GM19351 (cell line): ENCODE results near the gene PKN3.
A peak's percentile ranks its signal among the peaks of the same experiment; 100 is the strongest.
"Not testable (repeated sequence)": the region's sequence is repeated elsewhere in the genome, so short reads cannot be mapped to it uniquely, and the experiment has no call there.

ENCODE experiments used
- ATAC-seq: cut with Tn5 transposase; IDR thresholded peaks from one replicate; pipeline ENCODE4 v1.9.1; 2021; ENCODE audit warnings: mild to moderate bottlenecking, moderate library complexity; ENCODE audit not compliant: unreplicated experiment

PKN3 gene

DNA sequence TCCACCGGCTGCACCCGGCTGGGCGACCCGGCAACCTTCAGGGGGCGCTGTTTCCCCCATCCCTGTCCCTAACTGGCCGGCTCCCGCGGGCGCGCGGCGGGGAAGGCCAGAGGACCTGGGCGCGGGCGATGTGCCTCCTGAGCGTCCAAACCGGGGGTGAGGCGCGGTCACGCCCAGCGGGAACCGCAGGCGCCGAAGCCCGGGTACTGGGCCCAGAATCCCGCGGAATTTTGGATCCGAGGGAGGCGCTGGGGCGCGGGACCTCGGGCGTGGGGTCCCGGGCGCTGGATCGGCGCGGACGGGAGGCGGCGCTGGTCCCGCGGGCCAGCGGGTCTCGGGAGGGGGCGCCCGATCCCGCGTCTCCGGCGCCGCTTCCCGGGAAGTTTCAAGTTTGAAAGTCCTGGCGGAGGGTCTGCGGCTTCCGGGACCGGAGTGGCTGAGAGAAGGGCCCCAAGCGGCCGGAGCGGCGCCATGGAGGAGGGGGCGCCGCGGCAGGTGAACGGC is at the start of gene PKN3:
Gene PKN3, plus strand, starts transcription at position 59 of the 504 bp plus-strand sequence. Its CDS starts 413 bp downstream, at position 472.
- ATAC-seq = peak; percentile 78

DNA sequence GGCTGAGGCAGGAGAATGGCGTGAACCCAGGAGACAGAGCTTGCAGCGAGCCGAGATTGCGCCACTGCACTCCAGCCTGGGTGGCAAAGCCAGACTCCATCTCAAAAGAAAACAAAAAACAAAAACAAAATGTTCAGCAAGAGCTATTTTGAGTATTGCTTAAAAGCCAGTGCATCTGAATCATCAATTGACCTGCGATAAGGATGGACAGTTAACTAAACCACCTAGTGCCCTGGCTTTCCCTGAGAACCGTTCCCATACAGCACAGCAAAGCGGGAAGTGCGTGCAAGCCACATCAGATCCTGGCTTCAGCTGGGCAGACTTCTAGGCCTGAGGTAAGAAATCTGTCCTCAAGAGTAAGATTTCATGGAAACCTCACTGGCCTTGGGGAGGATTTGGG is 48.4 kb upstream of the PKN3 start:
- ATAC-seq = no peak

DNA sequence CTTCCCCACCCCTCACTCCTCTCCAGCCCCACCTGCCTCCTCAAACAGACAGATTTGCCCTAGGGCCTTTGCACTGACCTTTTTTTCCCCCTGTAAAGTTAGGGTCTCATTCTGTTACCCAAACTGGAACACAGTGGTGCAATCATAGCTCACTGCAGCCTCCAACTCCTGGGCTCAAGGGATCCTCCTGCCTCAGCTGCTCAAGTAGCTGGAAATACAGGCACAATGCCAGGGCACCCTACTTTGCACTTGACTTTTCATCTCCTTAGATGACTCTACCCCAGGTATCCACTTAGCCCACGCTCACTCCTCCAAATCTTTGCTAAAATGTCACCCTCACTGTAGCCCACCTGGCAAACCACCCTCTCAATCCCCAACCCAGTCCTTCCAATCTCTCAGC is 47.8 kb upstream of the PKN3 start:
- ATAC-seq = no peak

DNA sequence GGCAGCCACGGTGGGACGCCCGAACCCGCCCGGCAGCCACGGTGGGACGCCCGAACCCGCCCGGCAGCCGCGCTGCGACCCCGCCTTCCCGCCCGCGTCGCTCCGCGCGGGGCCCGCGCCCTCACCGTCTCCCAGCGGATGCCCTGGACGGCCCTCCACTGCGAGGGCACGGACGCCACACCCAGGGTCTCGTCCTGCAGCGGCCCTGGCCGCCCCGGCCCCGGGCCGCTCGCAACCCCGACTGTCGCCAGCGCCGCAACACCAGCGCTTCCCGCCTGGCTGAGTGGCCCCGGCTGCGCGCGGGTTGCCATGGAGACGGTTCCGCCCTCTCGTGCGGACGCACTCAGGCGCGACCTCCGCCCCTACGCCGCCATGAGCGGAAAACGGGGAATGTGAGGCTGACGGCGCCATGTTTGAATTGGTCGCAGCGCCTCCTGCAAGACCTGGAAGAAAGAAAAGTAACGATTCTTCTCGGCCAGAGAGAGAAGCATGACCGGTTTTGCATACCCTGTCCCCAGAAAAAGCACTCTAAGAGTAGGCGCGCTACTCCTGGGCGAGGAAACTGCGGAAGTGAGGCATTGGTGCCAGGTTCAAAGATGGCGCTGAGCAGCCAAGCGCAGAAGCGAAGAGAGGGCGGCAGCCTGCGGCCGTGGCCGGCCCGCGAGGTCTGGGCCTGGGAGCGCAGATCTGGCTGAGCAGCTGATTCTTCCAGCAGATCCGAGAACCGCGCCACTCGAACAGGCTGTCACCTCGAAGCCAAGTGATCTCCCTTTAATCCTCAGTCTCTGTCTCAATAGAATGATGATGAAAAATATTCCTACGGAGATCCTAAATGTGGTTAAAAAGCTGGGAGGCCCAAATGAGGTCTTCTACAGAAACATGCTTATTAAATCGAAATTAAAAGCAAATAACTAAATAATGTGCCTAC is 45.6 kb upstream of the PKN3 start, which contains the start of gene DYNC2I2:
Gene DYNC2I2, minus strand, starts transcription at position 432 of the 928 bp plus-strand sequence. Its CDS starts 121 bp downstream, at position 311.
- ATAC-seq = peak; percentile 59

DNA sequence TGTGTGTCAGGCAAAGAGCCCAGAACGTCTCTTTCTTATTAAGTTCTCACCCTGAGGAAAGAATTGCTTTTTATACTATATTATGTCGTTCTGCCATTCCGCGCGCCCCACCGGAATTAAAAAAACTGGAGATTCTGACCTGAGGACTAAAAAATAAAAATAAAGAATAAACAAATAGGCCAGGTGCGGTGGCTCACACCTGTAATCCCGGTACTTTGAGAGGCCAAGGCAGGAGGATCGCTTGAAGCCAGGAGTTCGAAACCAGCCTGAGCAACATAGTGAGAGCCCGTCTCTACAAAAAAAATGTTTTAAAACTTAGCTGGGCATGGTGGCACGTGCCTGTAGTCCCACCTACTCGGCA is 45.0 kb upstream of the PKN3 start:
- no peak for ATAC-seq

DNA sequence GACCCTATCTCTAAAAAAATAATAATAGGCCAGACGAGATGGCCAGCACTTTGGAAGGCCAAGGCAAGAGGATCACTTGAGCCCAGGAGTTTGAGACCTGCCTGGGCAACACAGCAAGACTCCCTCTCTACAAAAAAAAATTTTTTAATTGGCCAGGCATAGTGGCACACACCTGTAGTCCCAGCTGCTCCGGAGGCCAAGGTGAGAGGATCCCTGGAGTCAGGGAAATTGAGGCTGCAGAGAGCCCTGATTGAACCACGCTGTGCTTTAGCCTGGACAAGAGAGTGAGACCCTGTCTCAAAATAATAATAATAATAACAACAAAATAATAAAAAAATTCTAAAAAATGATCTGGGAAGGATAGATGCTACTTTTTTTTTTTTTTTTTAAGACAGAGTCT is 44.5 kb upstream of the PKN3 start:
- ATAC-seq = no peak

DNA sequence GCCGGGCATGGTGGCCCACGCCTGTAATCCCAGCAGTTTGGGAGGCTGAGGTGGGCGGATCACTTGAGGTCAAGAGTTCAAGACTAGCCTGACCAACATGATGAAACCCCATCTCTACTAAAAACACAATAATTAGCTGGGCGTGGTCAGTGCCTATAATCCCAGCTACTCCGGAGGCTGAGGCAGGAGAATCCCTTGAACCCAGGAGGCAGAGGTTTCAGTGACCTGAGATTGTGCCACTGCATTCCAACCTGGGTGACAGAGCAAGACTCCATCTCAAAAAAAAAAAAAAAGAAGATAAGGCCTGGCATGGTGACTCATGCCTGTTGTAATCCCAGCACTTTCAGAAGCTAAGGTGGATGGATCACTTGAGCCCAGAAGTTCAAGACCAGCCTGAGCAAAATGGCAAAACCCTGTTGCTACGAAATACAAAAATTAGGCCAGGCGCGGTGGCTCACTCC is 35.8 kb upstream of the PKN3 start:
- ATAC-seq = not testable (repeated sequence)

DNA sequence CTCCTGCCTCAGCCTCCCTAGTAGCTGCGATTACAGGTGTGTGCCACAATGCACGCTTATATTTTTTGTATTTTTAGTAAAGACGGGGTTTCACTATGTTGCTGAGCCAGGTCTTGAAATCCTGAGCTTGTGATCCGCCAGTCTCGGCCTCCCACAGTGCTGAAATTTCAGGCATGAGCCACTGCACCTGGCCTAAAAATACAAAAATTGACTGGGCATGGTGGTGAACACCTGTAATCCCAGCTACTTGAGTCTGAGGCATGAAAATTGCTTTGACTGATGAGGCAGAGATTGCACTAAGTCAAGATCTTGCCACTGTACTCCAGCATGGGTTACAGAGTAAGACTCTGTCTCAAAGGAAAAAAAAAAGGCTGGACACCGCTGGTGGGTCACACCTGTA is 32.5 kb upstream of the PKN3 start:
- ATAC-seq = no peak

DNA sequence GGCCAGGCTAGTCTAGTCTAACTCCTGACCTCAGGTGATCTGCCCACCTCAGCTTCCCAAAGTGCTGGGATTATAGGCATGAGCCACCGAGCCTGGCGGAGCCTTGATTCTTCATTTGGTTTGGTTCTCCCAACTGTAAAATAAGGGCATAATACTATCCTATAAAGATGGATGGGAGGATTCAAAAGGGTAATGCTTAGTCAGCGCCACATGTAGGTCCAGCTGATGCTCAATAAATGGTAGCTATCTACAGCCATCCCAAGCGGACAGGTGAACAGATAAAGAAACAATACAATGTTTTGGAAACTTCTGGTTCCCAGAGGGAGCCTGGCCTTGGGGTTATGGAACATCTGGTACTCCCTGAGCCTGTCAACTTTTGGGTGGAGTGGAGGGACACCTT is 26.9 kb upstream of the PKN3 start:
- no peak for ATAC-seq

DNA sequence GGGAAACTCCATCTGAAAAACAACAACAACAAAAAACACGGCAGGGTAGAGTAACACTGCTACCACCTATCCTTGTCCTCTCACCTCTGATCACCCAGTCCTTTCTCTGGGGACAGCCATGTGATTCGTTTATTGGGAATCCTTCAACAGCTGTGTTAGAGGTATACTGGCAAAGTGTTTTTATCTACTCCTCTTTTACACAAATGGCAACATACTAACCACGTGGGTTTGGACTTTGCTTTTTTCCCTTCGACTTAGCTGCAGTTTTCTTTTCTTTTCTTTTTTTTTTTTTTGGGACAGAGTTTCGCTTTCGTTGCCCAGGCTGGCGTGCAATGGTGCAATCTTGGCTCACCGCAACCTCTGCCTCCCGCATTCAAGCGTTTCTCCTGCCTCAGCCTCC is 24.5 kb upstream of the PKN3 start:
- no peak for ATAC-seq

DNA sequence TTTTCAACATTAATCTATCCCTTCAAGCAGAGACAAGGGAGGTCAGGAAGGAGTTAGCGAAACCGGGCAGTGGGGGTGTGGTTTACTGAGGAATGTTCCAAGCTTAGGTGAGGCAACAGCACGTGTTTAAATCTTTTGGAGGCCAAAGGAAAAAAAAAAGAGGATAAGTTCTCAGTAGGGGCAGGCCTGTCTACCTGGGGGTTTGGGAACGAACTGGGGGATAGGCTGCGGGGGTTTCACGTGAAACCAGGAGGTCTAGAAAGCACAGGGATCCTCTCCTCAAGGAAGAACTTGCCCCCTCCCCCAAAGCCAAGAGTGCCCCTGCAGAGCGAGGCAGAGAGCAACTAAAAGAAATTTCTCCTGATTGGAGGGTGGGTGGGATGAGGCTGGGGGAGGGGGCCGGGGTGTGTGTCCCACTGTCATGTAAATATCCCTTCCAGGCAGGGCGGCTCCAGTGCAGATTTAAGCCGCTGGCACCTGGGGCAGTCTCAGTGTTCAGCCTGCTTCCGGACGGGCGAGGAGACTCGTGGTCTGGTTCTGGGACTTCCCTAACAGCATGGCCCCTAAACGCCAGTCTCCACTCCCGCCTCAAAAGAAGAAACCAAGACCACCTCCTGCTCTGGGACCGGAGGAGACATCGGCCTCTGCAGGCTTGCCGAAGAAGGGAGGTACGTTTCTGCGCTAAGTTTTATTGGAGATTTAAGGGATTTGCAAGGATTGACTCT is 18.8 kb upstream of the PKN3 start:
- no peak for ATAC-seq

DNA sequence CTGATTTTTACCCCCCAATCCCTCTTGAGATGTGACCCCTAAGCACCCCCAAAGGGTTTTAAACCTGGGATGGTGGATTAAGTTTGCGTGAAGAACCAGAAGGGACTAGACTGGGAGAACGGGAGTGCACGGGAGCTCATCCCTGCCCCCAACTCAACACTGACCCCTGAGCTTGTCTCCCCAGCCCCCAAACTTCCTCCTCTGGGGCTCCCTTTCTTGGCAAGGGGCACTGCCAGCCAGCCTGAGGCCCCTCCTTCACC is 18.3 kb upstream of the PKN3 start:
- ATAC-seq = no peak

DNA sequence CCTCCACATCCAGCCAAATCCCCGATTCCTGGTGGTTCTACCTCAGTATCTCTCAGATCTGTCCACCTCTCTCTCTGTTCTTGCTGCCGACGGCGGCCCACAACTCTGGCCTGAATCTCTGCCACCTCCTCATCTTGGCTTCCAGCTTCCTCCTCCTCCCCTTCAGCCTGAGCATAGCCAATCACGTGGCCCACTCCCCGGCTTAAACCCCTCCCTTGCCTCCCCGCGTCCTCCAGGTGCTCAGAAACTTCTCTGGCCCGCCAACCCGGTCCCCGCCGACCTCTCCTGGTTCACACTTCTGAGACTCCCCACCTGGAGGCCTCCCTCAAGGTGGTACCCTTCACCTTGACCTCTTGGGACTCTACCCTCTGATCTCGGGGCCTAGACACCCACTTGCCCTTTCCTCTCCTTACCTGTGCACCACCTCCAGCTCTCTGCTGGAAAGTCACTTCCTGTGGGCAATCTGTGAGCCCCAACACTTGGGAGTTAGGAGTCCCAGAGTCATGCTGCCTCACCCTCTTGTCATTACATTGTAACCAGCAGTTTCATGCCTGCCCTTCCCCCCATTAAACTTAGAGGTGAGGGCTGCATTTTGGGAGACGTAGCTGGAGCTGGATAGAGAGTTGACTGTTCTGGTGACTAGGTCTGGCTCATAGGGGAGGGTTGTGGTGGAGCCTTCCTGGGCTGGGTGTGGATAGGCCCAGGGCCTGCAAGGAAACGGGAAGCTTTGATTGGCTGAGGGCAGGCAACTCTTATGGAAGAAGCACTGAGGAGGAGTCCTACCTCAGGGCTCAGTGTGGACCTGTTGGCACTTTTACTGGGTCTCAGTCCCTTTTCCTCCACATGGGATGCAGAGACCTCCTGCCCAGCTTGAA is 17.7 kb upstream of the PKN3 start:
- ATAC-seq = peak; percentile 41

DNA sequence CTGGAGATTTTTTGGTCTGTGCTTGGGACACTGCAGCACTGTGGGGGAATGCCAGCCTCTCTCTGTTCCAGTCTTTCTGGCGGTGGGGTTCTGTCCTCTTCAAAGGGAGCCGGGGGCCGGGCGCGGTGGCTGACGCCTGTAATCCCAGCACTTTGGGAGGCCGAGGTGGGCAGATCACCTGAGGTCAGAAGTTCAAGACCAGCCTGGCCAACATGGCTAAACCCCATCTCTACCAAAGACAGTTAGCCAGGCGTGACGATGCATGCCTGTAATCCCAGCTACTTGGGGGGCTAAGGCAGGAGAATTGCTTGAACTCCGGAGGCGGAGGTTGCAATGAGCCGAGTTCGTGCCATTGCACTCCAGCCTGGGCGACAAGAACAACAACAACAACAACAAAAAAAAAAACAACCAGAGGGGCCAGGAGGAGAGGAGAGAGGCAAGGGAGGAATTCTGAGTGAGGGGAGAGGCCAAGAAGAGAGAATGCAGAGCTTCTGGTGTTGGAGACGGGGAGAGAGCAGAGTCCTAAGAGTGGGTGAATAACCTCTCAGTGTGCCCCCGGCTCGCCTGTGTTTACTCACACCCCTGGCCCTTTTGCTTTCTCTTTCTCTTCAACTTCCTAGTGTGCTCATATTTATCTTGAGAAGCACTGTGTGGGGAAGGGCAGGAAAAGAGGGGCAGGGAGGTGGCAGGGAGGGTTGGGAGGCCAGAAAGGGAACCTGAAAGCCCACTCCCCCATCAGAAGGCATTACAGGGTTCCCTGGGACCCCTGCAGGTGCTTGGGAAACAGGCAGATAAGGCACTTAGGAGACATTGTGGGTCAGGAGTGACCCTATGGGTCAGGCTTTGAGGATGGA is 16.4 kb upstream of the PKN3 start:
- ATAC-seq = no peak

DNA sequence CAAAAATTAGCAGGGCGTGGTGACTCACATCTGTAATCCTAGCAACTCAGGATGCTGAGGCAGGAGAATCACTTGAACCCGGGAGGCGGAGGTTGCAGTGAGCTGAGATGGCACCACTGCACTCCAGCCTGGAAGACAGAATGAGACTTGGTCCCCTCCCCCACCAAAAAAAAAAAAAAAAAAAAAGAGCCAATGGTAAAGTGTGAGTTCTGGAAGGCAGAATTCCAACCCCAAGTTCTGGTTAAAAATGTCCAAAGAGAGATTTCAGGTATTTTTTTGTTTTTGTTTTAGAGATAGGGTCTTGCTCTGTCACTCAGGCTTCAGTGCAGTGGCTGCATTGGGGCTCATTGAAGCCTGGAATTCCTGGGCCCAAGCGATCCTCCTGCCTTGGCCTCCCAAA is 14.8 kb upstream of the PKN3 start:
- ATAC-seq = no peak

DNA sequence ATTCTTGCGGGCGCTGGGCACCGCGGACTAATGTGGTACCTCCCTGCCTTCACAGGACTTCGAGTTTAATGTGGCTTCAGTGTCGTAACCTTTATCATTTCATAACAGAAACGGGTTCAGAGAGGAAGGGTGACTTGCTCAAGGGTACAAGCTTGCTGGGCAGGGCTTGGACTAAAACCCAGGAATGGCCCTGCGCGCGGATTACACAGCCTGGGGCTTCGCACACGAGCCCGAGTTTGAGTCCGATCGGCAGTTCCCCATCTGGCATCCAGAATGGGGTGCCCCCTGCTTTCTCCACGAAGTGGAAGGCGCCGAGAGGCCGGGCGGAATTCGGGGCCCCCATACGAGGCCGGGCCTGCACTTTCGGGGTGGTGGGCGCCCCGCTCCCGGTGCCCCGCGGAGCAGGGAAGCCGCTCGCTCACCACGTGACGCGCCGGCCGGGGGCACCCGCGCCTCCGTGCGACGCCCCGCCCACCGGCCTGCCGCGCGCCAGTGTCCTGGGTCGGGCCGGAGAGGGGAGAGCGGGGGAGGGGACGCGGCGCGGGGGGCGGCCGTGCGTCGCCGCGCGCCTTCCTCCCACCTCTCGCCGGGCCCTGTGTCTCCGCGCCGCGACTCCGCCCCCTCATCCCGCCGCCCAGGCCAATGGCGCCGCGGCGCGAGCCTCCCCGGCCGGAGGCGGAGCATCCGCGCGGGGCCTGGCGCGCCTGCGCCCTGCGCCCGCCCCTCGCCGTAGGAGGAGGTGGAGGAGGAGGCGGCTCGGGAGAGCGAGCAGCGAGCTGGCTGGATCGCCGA is 13.6 kb upstream of the PKN3 start, which contains the start of gene SET:
Gene SET, plus strand, starts transcription at position 722 of the 792 bp plus-strand sequence. CDS start 361 bp downstream, outside the sequence.
- peak; percentile 63 for ATAC-seq

DNA sequence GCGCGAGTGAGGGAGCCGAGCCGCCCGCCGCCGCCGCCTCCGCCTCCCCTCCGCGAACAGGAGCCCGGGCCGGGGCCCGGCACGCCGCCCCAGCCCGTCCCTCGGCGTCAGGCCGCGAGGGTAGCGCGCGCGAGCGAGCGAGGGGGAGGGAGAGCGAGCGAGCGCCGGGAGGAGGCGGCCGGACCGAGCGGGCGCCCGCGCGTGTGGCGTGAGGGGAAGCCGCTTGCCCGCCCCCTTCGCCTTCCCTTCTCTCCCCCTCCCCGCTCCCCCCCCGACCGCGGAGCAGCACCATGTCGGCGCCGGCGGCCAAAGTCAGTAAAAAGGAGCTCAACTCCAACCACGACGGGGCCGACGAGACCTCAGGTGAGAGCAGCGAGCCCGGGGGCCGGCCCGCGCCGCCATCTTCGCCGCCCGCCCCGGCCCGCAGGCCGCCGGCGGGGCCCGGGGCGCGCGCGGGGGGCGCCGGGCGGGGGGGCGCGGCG is 13.0 kb upstream of the PKN3 start:
- peak; percentile 14 for ATAC-seq

DNA sequence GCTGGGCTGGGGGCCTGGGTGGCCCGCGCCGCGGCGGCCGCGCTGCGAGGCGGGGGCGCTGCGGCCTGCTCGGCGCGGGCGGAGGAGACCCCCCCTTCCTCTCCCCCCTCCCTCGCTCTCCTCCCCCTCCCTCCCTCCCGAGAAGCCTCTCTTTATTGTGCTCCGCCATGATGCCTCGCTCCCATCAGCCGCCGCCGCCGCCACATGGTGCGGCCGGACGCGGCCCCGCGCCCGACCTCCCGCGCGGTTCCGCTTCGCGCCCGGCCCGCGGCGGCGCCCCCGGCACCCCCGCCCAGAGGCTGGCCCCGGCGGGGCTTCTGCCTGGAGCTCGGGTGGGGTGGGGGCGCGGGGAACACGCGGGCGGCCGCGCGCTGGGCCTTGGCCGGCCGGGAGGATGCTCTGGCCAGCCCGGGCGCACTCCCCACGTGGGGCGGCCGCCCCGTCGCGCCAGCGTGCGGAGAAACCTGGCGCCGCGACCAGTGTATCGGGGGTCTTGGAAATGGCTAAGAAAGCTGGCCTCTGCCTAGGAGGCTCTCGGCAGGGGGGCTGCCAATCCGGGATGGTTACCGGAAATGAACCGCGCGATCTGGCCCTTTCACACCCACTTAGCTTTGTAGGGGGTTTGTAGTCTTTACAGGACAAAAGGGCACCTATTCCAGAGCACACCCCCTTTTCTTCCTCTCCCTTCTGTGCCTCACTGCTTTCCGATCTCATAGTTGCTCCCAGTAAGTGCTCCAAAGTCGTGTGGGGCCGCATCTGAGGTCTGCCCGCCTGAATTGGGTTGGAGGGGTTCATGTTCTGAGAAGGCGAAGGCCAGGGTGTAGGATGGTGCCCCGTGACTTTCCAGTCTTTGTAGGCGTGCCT is 12.3 kb upstream of the PKN3 start:
- peak; percentile 8 for ATAC-seq
